HCT116 (cell line): ENCODE data around the gene PYGL. TPM values are rescaled to one million over a fixed set of nuclear protein-coding genes. Genes with fewer than 3 reads are reported as not detected.

ENCODE experiments used
- ATAC-seq: fragments of 200-7000 bp; cut with Tn5 transposase; 2 replicates; pipeline ENCODE4 v1.9.1; 2020; ENCODE audit warnings: mild to moderate bottlenecking, moderate library complexity
- BruUV-seq: library from RNA; stranded (reverse); fragments of 400-500 nt; replicated peaks from 2 replicates; lab custom pipeline; 2021; lab: Mats Ljungman, UMichigan
- CTCF ChIA-PET: fragments of 300-600 bp; sonication (Branson Sonifier 250); formaldehyde crosslinking; loops from one replicate; lab custom pipeline; 2021; ENCODE audit warnings: antibody characterized with exemption; lab: Charles Lee
- POLR2A ChIA-PET: fragments of 300-600, 350-600 bp; sonication (Branson Sonifier 250); formaldehyde crosslinking; loops from one replicate; lab custom pipeline; 2021; ENCODE audit warnings: antibody characterized with exemption; lab: Charles Lee
- RAD21 ChIA-PET, 2 experiments: fragments of 300-600 bp; sonication (Branson Sonifier 250); formaldehyde crosslinking; loops; one replicate each; lab custom pipeline; 2023; ENCODE audit warnings: low total read pairs in 2 of 2; ENCODE audit not compliant: uncharacterized antibody in 2 of 2, unreplicated experiment in 2 of 2, low non-redundant PET in 1 of 2; lab: Charles Lee
- DNase-seq: peaks from one replicate; pipeline ENCODE4 v3.0.0-alpha.2; 2010; ENCODE audit warnings: low read depth, low spot score
- H2AFZ ChIP-seq: fragments of 200-600 bp; shearing (Covaris generic), sonication (generic); 2 replicates; pipeline ENCODE4 v1.6.1; 2017; ENCODE audit warnings: low read depth, mixed run types, mixed read lengths, antibody characterized with exemption, low read length; ENCODE audit not compliant: poor library complexity, severe bottlenecking
- H3K27ac ChIP-seq: 2 replicates; pipeline ENCODE4 v1.5.1; 2012; ENCODE audit warnings: low read depth, low read length
- H3K27me3 ChIP-seq: fragments of 200-600 bp; sonication (generic); 2 replicates; pipeline ENCODE4 v1.6.1; 2016; ENCODE audit warnings: mixed run types, low read length, mixed read lengths; ENCODE audit not compliant: insufficient read depth
- H3K36me3 ChIP-seq, 2 experiments: fragments of 200-500 bp in 1 of 2; fragments of 200-600 bp in 1 of 2; sonication (Bioruptor generic) in 1 of 2; sonication (generic) in 1 of 2; 2 replicates each; pipeline versions ENCODE4 v1.5.1 to v1.6.1; 2014 to 2016; ENCODE audit warnings: low read length in 2 of 2, inconsistent platforms in 1 of 2, mixed read lengths in 1 of 2, mixed run types in 1 of 2; ENCODE audit not compliant: insufficient read depth in 2 of 2, control insufficient read depth in 1 of 2
- H3K4me1 ChIP-seq, 2 experiments: fragments of 200-600 bp in 1 of 2; sonication (generic) in 1 of 2; 2 replicates each; pipeline versions ENCODE4 v1.5.1 to v1.6.1; 2012 to 2017; ENCODE audit warnings: low read length in 2 of 2, inconsistent platforms in 1 of 2, mild to moderate bottlenecking in 1 of 2, mixed read lengths in 1 of 2, mixed run types in 1 of 2, moderate library complexity in 1 of 2; ENCODE audit not compliant: insufficient read depth in 2 of 2, control insufficient read depth in 1 of 2
- H3K4me2 ChIP-seq: fragments of 200-600 bp; sonication (generic); 2 replicates; pipeline ENCODE4 v1.6.1; 2017; ENCODE audit warnings: mixed run types, low read length, mixed read lengths
- H3K4me3 ChIP-seq, 2 experiments: fragments of 200-600 bp in 1 of 2; sonication (generic) in 1 of 2; replicated peaks in 1 of 2; 2 replicates each; pipeline ENCODE4 v1.5.1; 2011 to 2016; ENCODE audit warnings: low read length in 2 of 2, control low read depth in 1 of 2, low read depth in 1 of 2, mild to moderate bottlenecking in 1 of 2, mixed read lengths in 1 of 2, mixed run types in 1 of 2
- H3K79me2 ChIP-seq: fragments of 200-600 bp; sonication (generic); 2 replicates; pipeline ENCODE4 v1.6.1; 2017; ENCODE audit warnings: mild to moderate bottlenecking, mixed run types, low read length, moderate library complexity, mixed read lengths; ENCODE audit not compliant: insufficient read depth
- H3K9ac ChIP-seq: fragments of 200-600 bp; sonication (generic); 2 replicates; pipeline ENCODE4 v1.6.1; 2016; ENCODE audit warnings: low read length, mixed read lengths
- H3K9me2 ChIP-seq: fragments of 200-600 bp; sonication (generic), shearing (Covaris generic); 2 replicates; pipeline ENCODE4 v1.6.1; 2017; ENCODE audit warnings: mixed run types, mild to moderate bottlenecking, moderate library complexity; ENCODE audit not compliant: insufficient read depth
- H3K9me3 ChIP-seq, 2 experiments: fragments of 200-500 bp in 1 of 2; fragments of 200-600 bp in 1 of 2; sonication (Bioruptor generic) in 1 of 2; sonication (generic) in 1 of 2; 2 replicates each; pipeline ENCODE4 v1.6.1; 2014 to 2017; ENCODE audit warnings: low read length in 2 of 2, mixed read lengths in 2 of 2, inconsistent platforms in 1 of 2, low read depth in 1 of 2, mild to moderate bottlenecking in 1 of 2, mixed run types in 1 of 2, moderate library complexity in 1 of 2; ENCODE audit not compliant: control insufficient read depth in 1 of 2, insufficient read depth in 1 of 2
- H4K20me1 ChIP-seq: fragments of 200-600 bp; sonication (generic), shearing (Covaris generic); 2 replicates; pipeline ENCODE4 v1.6.1; 2017; ENCODE audit warnings: mixed run types, mild to moderate bottlenecking, moderate library complexity; ENCODE audit not compliant: insufficient read depth
- CBX3 ChIP-seq: IDR thresholded peaks from 2 replicates; pipeline ENCODE4 v1.6.1; 2012; ENCODE audit warnings: low read depth
- CEBPB ChIP-seq: IDR thresholded peaks from 2 replicates; pipeline ENCODE4 v1.6.1; 2012; ENCODE audit warnings: low read depth
- ELF1 ChIP-seq: IDR thresholded peaks from 2 replicates; pipeline ENCODE4 v1.6.1; 2012; ENCODE audit warnings: low read depth, borderline replicate concordance
- EZH2 ChIP-seq: fragments of 200-600 bp; sonication (generic); IDR thresholded peaks from 2 replicates; pipeline ENCODE4 v1.6.1; 2017; ENCODE audit warnings: antibody characterized with exemption, mixed run types
- EZH2phosphoT487 ChIP-seq: fragments of 200-600 bp; IDR thresholded peaks from 2 replicates; pipeline ENCODE4 v1.6.1; 2018; ENCODE audit warnings: antibody characterized with exemption, borderline replicate concordance
- FOSL1 ChIP-seq: IDR thresholded peaks from 2 replicates; pipeline ENCODE4 v1.6.1; 2012; ENCODE audit warnings: low read depth
- POLR2A ChIP-seq: IDR thresholded peaks from 2 replicates; pipeline ENCODE4 v1.7.0; 2011; ENCODE audit warnings: borderline replicate concordance; ENCODE audit not compliant: insufficient read depth, insufficient read length; ENCODE audit errors: extremely low read depth
- POLR2AphosphoS5 ChIP-seq: IDR thresholded peaks from 2 replicates; pipeline ENCODE4 v1.6.1; 2011; ENCODE audit warnings: mild to moderate bottlenecking, low read depth, low read length, moderate library complexity
- RAD21 ChIP-seq: IDR thresholded peaks from 2 replicates; pipeline ENCODE4 v1.6.1; 2012; ENCODE audit warnings: low read depth, mild to moderate bottlenecking
- SIN3A ChIP-seq: IDR thresholded peaks from 2 replicates; pipeline ENCODE4 v1.6.1; 2012; ENCODE audit warnings: low read depth
- SP1 ChIP-seq: IDR thresholded peaks from 2 replicates; pipeline ENCODE4 v1.6.1; 2012; ENCODE audit warnings: low read depth
- SRF ChIP-seq: IDR thresholded peaks from 2 replicates; pipeline ENCODE4 v1.6.1; 2012; ENCODE audit warnings: low read depth
- TCF7L2 ChIP-seq: IDR thresholded peaks from 2 replicates; pipeline ENCODE4 v1.7.0; 2011; ENCODE audit warnings: borderline replicate concordance, inconsistent platforms; ENCODE audit not compliant: insufficient read depth, insufficient read length; ENCODE audit errors: extremely low read depth
- ZFX ChIP-seq: fragments of 450-650 bp; IDR thresholded peaks from 2 replicates; pipeline ENCODE4 v1.6.1; 2017
- ZNF274 ChIP-seq: fragments of 200-500 bp; sonication (Bioruptor generic); IDR thresholded peaks from 2 replicates; pipeline ENCODE4 v1.6.1; 2014; ENCODE audit warnings: mild to moderate bottlenecking, low read depth, low read length, inconsistent platforms
- intact Hi-C: fragments of 100-400 bp; cut with micrococcal nuclease; formaldehyde crosslinking; loops from 2 replicates; pipeline ENCODE4 v1.10.0; 2022
- total RNA-seq: library from RNA; stranded (reverse); gene quantifications from one replicate; pipeline ENCODE4 v1.2.1, GENCODE V29; 2021; ENCODE audit not compliant: unreplicated experiment
- TF ChIP-seq, protein P1 (sequence below): IDR thresholded peaks from 2 replicates; pipeline ENCODE4 v1.6.1; 2012
- TF ChIP-seq, protein P2 (sequence below): IDR thresholded peaks from 2 replicates; pipeline ENCODE4 v1.6.1; 2012; ENCODE audit warnings: low read depth
- TF ChIP-seq, protein P3 (sequence below): IDR thresholded peaks from 2 replicates; pipeline ENCODE4 v1.6.1; 2012
- TF ChIP-seq, protein P4 (sequence below), 3 experiments: fragments of 200-600 bp in 1 of 3; sonication (generic) in 1 of 3; IDR thresholded peaks in 2 of 3; conservative IDR thresholded peaks in 1 of 3; 2 replicates each; pipeline ENCODE4 v1.5.1; 2012 to 2017; ENCODE audit warnings: low read depth in 2 of 3, low read length in 2 of 3, antibody characterized with exemption in 1 of 3, borderline replicate concordance in 1 of 3, control low read depth in 1 of 3, mild to moderate bottlenecking in 1 of 3, mixed read lengths in 1 of 3, mixed run types in 1 of 3, moderate library complexity in 1 of 3; ENCODE audit not compliant: insufficient read depth in 1 of 3

PYGL gene
- total RNA-seq, 1 experiment from 2014 or later, result 173 TPM

DNA sequence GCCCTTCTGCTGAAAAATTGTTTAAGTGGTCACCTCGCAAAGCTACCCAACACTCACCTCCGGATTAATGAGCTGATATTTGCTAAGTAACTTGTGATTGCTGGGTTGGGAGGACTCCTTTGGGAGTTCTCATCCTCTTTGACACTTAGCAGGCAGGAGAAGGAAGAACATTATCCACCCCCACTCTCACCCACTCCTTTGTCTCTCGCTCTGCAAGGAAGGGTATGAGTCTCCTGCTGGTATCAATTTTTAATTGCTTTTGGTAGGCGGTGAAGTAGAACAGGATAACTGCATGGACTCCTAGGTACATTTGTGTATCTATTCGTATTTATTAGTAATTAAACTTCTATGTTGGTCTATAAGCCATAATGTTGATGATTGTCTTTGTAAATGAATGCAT lies 79.3 kb downstream of the PYGL start (continued):
- TF ChIP-seq EZH2phosphoT487, result no peak
- no peak for TF ChIP-seq POLR2AphosphoS5
- TF ChIP-seq, protein P1, sequence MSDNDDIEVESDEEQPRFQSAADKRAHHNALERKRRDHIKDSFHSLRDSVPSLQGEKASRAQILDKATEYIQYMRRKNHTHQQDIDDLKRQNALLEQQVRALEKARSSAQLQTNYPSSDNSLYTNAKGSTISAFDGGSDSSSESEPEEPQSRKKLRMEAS, result no peak
- TF ChIP-seq ZFX, result no peak
- no peak for TF ChIP-seq ELF1
- no peak for TF ChIP-seq RAD21
- TF ChIP-seq CEBPB, result no peak
- TF ChIP-seq SRF, result no peak
- TF ChIP-seq ZNF274, result no peak
- TF ChIP-seq FOSL1, result no peak

- no TSS peak for BruUV-seq
- RAD21 ChIA-PET, result no interaction called here
- Histone ChIP-seq H3K9me2 (no peaks in the 10 kb centered on the region), H3K4me2 (no peak overlapping the region), H2AFZ (no peak overlapping the region), H3K4me1 (peaks cover 6 to 12% of the 10 kb centered on the region in 2 experiments), H3K79me2 (no peaks in the 10 kb centered on the region), H3K9ac (no peak overlapping the region), H3K27ac (no peak overlapping the region), H3K36me3 (no peaks in the 10 kb centered on the region), H3K4me3 (no peak overlapping the region), H3K9me3 (no peaks in the 10 kb centered on the region), H3K27me3 (peaks cover 5% of the 10 kb centered on the region; the same call in 1 of the 2 replicates), H4K20me1 (no peaks in the 10 kb centered on the region)
- POLR2A ChIA-PET, result no interaction called here
- CTCF ChIA-PET, result no interaction called here
- DNase-seq (no peak), ATAC-seq (no peak)
- intact Hi-C loops, result no loop called here
- TF ChIP-seq SIN3A (no peak), SP1 (no peak), POLR2A (no peak), ELF1 (no peak), ZNF274 (no peak), SRF (no peak), EZH2 (no peak), CBX3 (no peak), TCF7L2 (no peak)
- TF ChIP-seq, protein P2, sequence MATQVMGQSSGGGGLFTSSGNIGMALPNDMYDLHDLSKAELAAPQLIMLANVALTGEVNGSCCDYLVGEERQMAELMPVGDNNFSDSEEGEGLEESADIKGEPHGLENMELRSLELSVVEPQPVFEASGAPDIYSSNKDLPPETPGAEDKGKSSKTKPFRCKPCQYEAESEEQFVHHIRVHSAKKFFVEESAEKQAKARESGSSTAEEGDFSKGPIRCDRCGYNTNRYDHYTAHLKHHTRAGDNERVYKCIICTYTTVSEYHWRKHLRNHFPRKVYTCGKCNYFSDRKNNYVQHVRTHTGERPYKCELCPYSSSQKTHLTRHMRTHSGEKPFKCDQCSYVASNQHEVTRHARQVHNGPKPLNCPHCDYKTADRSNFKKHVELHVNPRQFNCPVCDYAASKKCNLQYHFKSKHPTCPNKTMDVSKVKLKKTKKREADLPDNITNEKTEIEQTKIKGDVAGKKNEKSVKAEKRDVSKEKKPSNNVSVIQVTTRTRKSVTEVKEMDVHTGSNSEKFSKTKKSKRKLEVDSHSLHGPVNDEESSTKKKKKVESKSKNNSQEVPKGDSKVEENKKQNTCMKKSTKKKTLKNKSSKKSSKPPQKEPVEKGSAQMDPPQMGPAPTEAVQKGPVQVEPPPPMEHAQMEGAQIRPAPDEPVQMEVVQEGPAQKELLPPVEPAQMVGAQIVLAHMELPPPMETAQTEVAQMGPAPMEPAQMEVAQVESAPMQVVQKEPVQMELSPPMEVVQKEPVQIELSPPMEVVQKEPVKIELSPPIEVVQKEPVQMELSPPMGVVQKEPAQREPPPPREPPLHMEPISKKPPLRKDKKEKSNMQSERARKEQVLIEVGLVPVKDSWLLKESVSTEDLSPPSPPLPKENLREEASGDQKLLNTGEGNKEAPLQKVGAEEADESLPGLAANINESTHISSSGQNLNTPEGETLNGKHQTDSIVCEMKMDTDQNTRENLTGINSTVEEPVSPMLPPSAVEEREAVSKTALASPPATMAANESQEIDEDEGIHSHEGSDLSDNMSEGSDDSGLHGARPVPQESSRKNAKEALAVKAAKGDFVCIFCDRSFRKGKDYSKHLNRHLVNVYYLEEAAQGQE, result no peak
- TF ChIP-seq, protein P3, sequence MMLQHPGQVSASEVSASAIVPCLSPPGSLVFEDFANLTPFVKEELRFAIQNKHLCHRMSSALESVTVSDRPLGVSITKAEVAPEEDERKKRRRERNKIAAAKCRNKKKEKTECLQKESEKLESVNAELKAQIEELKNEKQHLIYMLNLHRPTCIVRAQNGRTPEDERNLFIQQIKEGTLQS, result no peak
- TF ChIP-seq, protein P4, sequence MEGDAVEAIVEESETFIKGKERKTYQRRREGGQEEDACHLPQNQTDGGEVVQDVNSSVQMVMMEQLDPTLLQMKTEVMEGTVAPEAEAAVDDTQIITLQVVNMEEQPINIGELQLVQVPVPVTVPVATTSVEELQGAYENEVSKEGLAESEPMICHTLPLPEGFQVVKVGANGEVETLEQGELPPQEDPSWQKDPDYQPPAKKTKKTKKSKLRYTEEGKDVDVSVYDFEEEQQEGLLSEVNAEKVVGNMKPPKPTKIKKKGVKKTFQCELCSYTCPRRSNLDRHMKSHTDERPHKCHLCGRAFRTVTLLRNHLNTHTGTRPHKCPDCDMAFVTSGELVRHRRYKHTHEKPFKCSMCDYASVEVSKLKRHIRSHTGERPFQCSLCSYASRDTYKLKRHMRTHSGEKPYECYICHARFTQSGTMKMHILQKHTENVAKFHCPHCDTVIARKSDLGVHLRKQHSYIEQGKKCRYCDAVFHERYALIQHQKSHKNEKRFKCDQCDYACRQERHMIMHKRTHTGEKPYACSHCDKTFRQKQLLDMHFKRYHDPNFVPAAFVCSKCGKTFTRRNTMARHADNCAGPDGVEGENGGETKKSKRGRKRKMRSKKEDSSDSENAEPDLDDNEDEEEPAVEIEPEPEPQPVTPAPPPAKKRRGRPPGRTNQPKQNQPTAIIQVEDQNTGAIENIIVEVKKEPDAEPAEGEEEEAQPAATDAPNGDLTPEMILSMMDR (IDR thresholded peaks at IDR 0.05 in 2 of 3, conservative IDR thresholded peaks at IDR 0.05 in 1 of 3; ENCODE audit: borderline replicate concordance in 1 of 3, insufficient read depth in 1 of 3, low read depth in 2 of 3, low read length in 2 of 3), result no peak
These were observed 80.0 kb downstream of the PYGL start for GRCh38 chr14:50864237-50864636.
